Left lung (tissue), 10 donors: ENCODE measurements around the gene CCDC51. TPM values are rescaled to one million over a fixed set of nuclear protein-coding genes. Genes with fewer than 3 reads are reported as not detected.

Experiments used
- ATAC-seq: fragments of 200-7000 bp; cut with Tn5 transposase; one replicate; pipeline ENCODE4 v1.9.1; 2020; ENCODE audit warnings: moderate library complexity
- DNase-seq, 4 donors: peaks; one replicate each; pipeline ENCODE4 v3.0.0-alpha.2; 2013 to 2020
- H3K27ac ChIP-seq, 2 donors: fragments of 200-600 bp; sonication (generic) in 1 of 2; one replicate each; pipeline versions ENCODE4 v1.5.0 to v1.8.0; 2020 to 2021
- H3K27me3 ChIP-seq, 2 donors: fragments of 200-600 bp; sonication (generic) in 1 of 2; one replicate each; pipeline versions ENCODE4 v1.5.0 to v1.8.0; 2020 to 2021
- H3K36me3 ChIP-seq, 2 donors: fragments of 200-600 bp; sonication (generic) in 1 of 2; one replicate each; pipeline versions ENCODE4 v1.5.0 to v1.8.0; 2020 to 2021
- H3K4me1 ChIP-seq, 2 donors: fragments of 200-600 bp; one replicate each; pipeline ENCODE4 v1.8.0; 2021
- H3K4me3 ChIP-seq, 2 donors: fragments of 200-600 bp; sonication (generic) in 1 of 2; one replicate each; pipeline versions ENCODE4 v1.5.0 to v1.8.0; 2020 to 2021; ENCODE audit warnings: mild to moderate bottlenecking in 1 of 2
- H3K9me3 ChIP-seq, 2 donors: fragments of 200-600 bp; sonication (generic) in 1 of 2; one replicate each; pipeline versions ENCODE4 v1.5.0 to v1.8.0; 2020 to 2021
- intact Hi-C, 2 donors: fragments of 100-400 bp; cut with DNase I; formaldehyde crosslinking; loops; one replicate each; pipeline versions ENCODE4 v1.11.2 to v1.14.2; 2022
- polyA plus RNA-seq, 6 donors: library from polyadenylated mRNA; unstranded; fragments of 120-200 nt; gene quantifications; one replicate each; pipeline ENCODE4 v1.2.1, GENCODE V29; 2013; ENCODE audit not compliant: insufficient read length in 6 of 6
- total RNA-seq, 2 donors: library from RNA; stranded (reverse); fragmentation: NEBNext Ultra II Directional; extraction: Animal tissue kit (Norgen Biotek cat#: 25700); gene quantifications; one replicate each; pipeline ENCODE4 v1.2.1, GENCODE V29; 2021
- TF ChIP-seq, protein P1 (sequence below), 2 donors: fragments of 200-600 bp; sonication (generic) in 1 of 2; IDR thresholded peaks; one replicate each; pipeline versions ENCODE4 v1.5.0 to v1.8.0; 2021; ENCODE audit warnings: antibody characterized with exemption in 2 of 2
- donor health status: DM: no; HTN: yes; CAD: no.
- donor health status: DM: no; HTN: no; CAD: no.

The CCDC51 gene
- total and polyA plus RNA-seq, 8 donors: 13.4 to 16.2 (median 14.8) TPM

DNA sequence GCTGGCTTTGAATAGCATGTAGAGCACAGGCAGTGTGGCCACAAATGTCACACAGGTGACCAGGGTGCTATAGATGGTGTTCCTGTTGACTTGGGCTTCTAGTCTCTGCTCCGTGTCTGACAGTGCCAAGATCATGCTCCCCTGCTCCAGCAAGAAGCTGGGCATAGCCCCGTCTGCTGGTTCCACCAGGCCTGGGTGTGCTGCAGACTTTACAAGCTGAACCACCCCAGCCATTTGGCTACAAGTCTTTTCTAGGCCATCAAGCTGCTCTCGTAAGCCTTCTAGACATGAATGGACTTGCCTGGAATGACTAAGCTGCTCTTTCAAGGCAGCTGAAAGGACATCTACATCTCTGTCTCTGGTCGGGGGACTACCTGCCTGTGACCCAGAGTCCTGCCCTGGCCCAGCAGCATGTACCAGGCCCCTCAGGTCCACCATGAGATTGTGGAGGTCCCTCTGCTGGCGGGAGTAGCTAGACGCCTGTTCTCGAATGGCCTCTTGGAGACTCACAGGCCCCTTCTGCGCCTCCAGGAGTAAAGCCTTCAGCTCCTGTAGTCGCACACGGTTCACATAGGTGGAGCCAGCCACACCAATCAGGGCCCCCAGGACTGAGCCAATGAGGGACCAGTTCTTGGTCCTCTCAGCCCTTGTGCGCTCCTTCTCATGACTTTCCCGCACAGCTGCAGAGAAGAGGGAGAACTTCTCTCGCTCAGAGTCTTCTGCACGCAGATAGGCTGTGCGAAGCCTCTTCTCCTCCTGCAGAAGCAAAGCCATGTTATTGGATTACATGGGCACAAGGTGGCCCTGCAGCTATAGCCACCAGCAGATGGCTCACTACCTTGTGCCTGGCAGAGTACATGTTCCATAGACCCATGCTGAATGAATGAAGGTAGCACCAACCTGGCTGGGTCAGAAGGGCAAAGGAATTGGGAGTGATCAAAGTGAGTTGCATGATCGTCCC is 7.2 kb downstream of the CCDC51 start:
- Histone ChIP-seq H3K4me3 (peak overlapping the region in 1 of 2 donors; percentile 4), H3K27me3 (peaks cover 0 to 14% of the 10 kb centered on the region in 2 donors), H3K36me3 (peaks cover 0 to 18% of the 10 kb centered on the region in 2 donors), H3K27ac (peak overlapping the region in 1 of 2 donors; percentile 67), H3K4me1 (peaks cover 13 to 36% of the 10 kb centered on the region in 2 donors), H3K9me3 (no peaks in the 10 kb centered on the region)
- intact Hi-C loops: no loop called here
- ATAC-seq (no peak), DNase-seq (peak in 1 of 4 donors; percentile 15)
- TF ChIP-seq, protein P1, sequence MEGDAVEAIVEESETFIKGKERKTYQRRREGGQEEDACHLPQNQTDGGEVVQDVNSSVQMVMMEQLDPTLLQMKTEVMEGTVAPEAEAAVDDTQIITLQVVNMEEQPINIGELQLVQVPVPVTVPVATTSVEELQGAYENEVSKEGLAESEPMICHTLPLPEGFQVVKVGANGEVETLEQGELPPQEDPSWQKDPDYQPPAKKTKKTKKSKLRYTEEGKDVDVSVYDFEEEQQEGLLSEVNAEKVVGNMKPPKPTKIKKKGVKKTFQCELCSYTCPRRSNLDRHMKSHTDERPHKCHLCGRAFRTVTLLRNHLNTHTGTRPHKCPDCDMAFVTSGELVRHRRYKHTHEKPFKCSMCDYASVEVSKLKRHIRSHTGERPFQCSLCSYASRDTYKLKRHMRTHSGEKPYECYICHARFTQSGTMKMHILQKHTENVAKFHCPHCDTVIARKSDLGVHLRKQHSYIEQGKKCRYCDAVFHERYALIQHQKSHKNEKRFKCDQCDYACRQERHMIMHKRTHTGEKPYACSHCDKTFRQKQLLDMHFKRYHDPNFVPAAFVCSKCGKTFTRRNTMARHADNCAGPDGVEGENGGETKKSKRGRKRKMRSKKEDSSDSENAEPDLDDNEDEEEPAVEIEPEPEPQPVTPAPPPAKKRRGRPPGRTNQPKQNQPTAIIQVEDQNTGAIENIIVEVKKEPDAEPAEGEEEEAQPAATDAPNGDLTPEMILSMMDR (IDR thresholded peaks at IDR 0.05): no peak

DNA sequence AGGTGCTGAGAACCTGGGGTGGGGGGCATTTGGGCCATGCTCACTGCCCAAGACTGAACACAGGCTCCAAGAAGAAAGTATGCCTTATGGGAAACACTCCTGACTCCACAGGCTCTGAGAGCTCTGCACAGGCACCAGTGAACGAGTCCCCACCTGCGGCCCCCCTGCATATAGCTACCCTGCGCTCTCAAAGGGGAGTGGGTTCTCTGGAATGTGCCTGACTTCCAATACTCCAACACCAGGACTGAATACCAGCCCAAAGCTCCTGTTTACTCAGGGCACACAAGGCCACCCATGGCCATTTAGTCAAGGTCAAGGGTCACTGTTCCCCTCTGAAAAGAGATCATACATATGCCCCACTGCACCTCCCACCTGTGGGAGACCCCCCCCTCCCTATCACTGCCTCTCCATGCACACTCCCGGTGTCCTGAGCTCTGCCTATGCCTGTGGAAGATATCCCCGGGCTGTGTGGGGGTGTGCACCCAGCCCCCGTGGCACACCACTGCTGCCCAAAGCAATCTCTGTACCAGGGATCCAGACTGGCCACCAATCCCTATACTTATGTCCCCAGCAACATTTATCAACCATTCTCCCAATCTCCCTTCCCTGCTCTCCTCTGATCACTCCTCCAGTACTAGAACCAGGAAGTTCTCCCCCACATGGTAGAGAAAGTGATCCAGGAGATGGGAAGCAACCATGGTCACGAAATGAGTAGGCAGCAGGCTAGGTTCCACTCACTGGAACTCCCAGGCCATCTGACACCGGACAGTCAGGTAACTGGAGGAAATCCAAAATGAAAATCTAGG is 8.5 kb downstream of the CCDC51 start:
- peaks cover 26 to 46% of the 10 kb centered on the region in 2 donors for H3K4me1 ChIP-seq
- TF ChIP-seq, protein P1 (IDR thresholded peaks at IDR 0.05): no peak
- H3K9me3 ChIP-seq: no peaks in the 10 kb centered on the region
- peaks cover 0 to 18% of the 10 kb centered on the region in 2 donors for H3K36me3 ChIP-seq
- ATAC-seq (no peak), DNase-seq (no peak)
- no peak overlapping the region for H3K4me3 ChIP-seq
- H3K27ac ChIP-seq: no peak overlapping the region
- intact Hi-C loops: no loop called here
- peaks cover 0 to 14% of the 10 kb centered on the region in 2 donors for H3K27me3 ChIP-seq

DNA sequence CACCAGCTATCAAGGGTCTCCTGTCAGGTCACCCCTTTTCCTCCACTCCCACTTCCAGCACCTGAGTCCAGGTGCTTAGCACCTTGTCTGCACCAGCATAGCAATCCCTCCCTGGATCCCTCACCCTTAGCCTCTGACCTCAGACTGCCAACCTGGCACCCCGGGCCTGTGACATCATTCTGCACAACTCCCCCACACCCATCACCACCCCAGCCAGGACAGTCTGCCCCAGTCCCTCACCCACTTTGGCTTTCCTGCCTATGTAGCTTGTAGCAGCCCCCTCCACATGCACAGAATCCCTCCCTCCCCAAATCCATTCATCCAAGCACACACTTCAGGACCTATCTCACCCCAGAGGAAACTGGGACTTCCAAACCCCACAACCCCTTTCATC is 9.2 kb downstream of the CCDC51 start:
- intact Hi-C loops: no loop called here
- no peak overlapping the region for H3K4me3 ChIP-seq
- H3K27ac ChIP-seq: peak overlapping the region in 1 of 2 donors; percentile 64
- no peaks in the 10 kb centered on the region for H3K9me3 ChIP-seq
- no peak for ATAC-seq
- peaks cover 32 to 44% of the 10 kb centered on the region in 2 donors for H3K4me1 ChIP-seq
- peaks cover 0 to 18% of the 10 kb centered on the region in 2 donors for H3K36me3 ChIP-seq
- peaks cover 0 to 14% of the 10 kb centered on the region in 2 donors for H3K27me3 ChIP-seq
- DNase-seq: no peak
- TF ChIP-seq, protein P1 (IDR thresholded peaks at IDR 0.05): no peak

DNA sequence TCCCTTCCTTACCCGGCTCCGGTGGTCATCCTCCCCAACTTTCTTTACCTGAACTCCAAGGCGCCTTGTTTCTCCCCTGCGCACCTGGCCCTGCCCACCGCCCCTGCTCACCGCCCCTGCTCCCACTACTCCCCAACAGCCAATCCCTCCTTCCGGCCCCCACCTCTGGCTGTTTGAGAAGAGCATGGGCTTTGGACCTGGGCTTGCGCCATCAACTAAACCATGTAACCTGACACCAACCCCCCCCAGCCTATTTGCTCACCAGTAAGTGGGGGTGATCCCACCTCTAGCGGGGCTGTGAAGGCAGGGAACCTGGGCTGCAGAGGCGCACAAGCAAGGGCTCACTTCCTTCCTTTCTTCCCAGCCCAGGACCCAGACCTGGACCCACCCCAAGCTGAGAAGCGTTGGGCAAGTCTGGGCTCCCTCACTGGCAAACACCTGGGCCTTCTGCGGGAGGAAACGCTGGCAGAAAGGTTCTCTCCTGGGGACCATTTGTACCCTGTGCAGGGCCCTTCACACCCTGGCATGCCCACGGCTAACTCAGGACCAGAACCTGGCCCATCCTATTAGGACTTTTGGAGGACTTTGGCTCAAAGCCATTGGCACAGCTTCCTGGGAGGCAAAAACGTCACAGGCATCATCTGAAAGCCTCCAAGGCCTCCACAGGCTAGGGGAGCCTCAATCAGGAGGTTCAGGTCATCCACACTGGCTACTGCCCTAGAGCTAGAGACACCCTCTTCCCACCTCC is 9.8 kb downstream of the CCDC51 start, which contains the start of gene PLXNB1:
PLXNB1 (minus strand) TSS at position 127 of the 748 bp plus-strand sequence. CDS start 5,475 bp downstream, outside the sequence.
- Histone ChIP-seq H3K27ac (peak within 1 kb of the TSS; percentile 77 to 87), H3K4me1 (peaks cover 36 to 45% of the 10 kb centered on the region in 2 donors), H3K36me3 (peaks cover 0 to 18% of the 10 kb centered on the region in 2 donors), H3K4me3 (peak within 1 kb of the TSS; percentile 67 to 68), H3K27me3 (peaks cover 0 to 14% of the 10 kb centered on the region in 2 donors), H3K9me3 (no peaks in the 10 kb centered on the region)
- intact Hi-C loops: no loop called here
- TF ChIP-seq, protein P1 (IDR thresholded peaks at IDR 0.05): no peak
- ATAC-seq (peak; percentile 68), DNase-seq (peak in 3 of 4 donors; percentile 67 to 92 (median 87))
